Measurements from ENCODE around the gene WNT2B. TPM values are rescaled to one million over a fixed set of nuclear protein-coding genes. Genes with fewer than 3 reads are reported as not detected.

The WNT2B gene
- polyA plus RNA-seq, 1 donor (not counting 4 experiments of a cell fraction or from before 2014, with no cell fraction given), result 0.51 TPM

GRCh38 chr1:112504001-112504660, 4.6 kb upstream of the WNT2B start:
- Histone ChIP-seq H3K9ac (ENCODE audit: control insufficient read depth, extremely low read depth, insufficient read depth, low read length) (no peak overlapping the region), H3K79me2 (ENCODE audit: control insufficient read depth, insufficient read depth, low read length) (no peaks in the 10 kb centered on the region), H3K4me3 (ENCODE audit: control insufficient read depth in 2 of 3, extremely low read depth in 1 of 3, insufficient read depth in 2 of 3, low read depth in 1 of 3, low read length in 3 of 3) (no peak overlapping the region), H3K9me1 (ENCODE audit: control insufficient read depth, extremely low read depth, insufficient read depth, low read length) (no peaks in the 10 kb centered on the region), H3K9me3 (ENCODE audit: control insufficient read depth, low read depth, low read length) (no peaks in the 10 kb centered on the region), H2AFZ (ENCODE audit: control insufficient read depth, low read length) (no peak overlapping the region), H3K27ac (ENCODE audit: control insufficient read depth, insufficient read depth, low read length) (no peak overlapping the region), H3K27me3 (ENCODE audit: control insufficient read depth, extremely low read depth, insufficient read depth, low read length) (peaks cover 34% of the 10 kb centered on the region), H3K36me3 (ENCODE audit: control insufficient read depth in 2 of 2, extremely low read depth in 1 of 2, insufficient read depth in 2 of 2, low read length in 2 of 2) (no peaks in the 10 kb centered on the region), H3K4me2 (ENCODE audit: control insufficient read depth, extremely low read depth, insufficient read depth, low read depth, low read length) (no peak overlapping the region), H3K4me1 (ENCODE audit: control insufficient read depth, extremely low read depth, insufficient read depth, low read length) (peaks cover 16% of the 10 kb centered on the region), H4K20me1 (ENCODE audit: control insufficient read depth, extremely low read depth, insufficient read depth, low read length) (no peaks in the 10 kb centered on the region)
- TF ChIP-seq CTCF (optimal IDR thresholded peaks at IDR 0.05 in 1 of 3, IDR thresholded peaks at IDR 0.05 in 1 of 3, conservative IDR thresholded peaks at IDR 0.05 in 1 of 3; ENCODE audit: extremely low read depth in 1 of 3, insufficient read depth in 2 of 3, low read length in 3 of 3), result no peak
- no peak for TF ChIP-seq EZH2 (IDR thresholded peaks at IDR 0.05; ENCODE audit: low read length)
- dilution Hi-C loops (cut with MboI; ENCODE audit: extremely low pct_ligation_motif_present, low sequenced_read_pairs), result no loop called here
- no peak for DNase-seq (ENCODE audit: low read depth, low spot score)
- no peak for FAIRE-seq

DNA sequence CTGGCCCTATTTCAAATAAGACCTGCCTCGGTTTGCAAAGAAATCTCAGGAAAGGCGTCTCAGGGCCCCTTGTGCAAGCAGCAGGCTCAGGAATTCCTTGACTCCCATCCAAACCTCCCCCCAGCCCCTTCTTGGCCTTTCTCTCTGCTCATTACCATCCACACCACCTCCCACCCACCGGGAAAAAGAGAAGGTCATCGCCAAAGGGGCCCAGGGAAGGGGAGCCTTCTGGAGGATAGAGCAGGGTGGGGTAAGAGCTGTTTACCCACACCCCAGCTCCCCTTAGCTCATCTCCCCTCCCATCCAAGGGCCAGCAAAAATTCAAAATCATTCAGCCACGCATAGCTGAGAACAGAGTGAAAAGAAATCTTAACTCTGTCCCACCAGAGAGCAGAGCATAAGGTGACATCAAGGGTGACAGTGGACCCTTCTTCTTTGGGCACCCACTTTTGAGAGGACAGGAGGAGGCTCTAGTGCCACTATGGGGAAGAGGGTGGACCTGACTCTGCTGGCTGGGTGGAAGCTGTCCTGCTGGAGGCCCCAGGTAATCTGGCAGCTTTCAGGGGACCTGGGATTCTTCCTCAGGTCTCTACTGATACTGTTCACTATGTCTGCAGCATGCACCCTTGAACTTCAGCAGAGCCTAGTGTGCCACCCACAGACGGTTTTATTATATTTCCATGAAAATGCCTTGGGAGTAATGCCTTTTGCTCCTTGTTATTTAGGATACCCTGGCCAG, 3.9 kb upstream of the WNT2B start:
- Histone ChIP-seq H3K27me3 (ENCODE audit: control insufficient read depth, extremely low read depth, insufficient read depth, low read length) (peaks cover 41% of the 10 kb centered on the region), H3K9me3 (ENCODE audit: control insufficient read depth, low read depth, low read length) (no peaks in the 10 kb centered on the region), H3K4me2 (ENCODE audit: control insufficient read depth, extremely low read depth, insufficient read depth, low read depth, low read length) (no peak overlapping the region), H2AFZ (ENCODE audit: control insufficient read depth, low read length) (no peak overlapping the region), H3K27ac (ENCODE audit: control insufficient read depth, insufficient read depth, low read length) (no peak overlapping the region), H3K9me1 (ENCODE audit: control insufficient read depth, extremely low read depth, insufficient read depth, low read length) (no peaks in the 10 kb centered on the region), H3K4me3 (ENCODE audit: control insufficient read depth in 2 of 3, extremely low read depth in 1 of 3, insufficient read depth in 2 of 3, low read depth in 1 of 3, low read length in 3 of 3) (no peak overlapping the region), H4K20me1 (ENCODE audit: control insufficient read depth, extremely low read depth, insufficient read depth, low read length) (no peaks in the 10 kb centered on the region), H3K9ac (ENCODE audit: control insufficient read depth, extremely low read depth, insufficient read depth, low read length) (no peak overlapping the region), H3K36me3 (ENCODE audit: control insufficient read depth in 2 of 2, extremely low read depth in 1 of 2, insufficient read depth in 2 of 2, low read length in 2 of 2) (no peaks in the 10 kb centered on the region), H3K4me1 (ENCODE audit: control insufficient read depth, extremely low read depth, insufficient read depth, low read length) (peaks cover 16% of the 10 kb centered on the region), H3K79me2 (ENCODE audit: control insufficient read depth, insufficient read depth, low read length) (no peaks in the 10 kb centered on the region)
- DNase-seq (ENCODE audit: low read depth, low spot score) (no peak), FAIRE-seq (no peak)
- TF ChIP-seq EZH2 (IDR thresholded peaks at IDR 0.05; ENCODE audit: low read length) (no peak), CTCF (optimal IDR thresholded peaks at IDR 0.05 in 1 of 3, IDR thresholded peaks at IDR 0.05 in 1 of 3, conservative IDR thresholded peaks at IDR 0.05 in 1 of 3; ENCODE audit: extremely low read depth in 1 of 3, insufficient read depth in 2 of 3, low read length in 3 of 3) (no peak)
- dilution Hi-C loops (cut with MboI; ENCODE audit: extremely low pct_ligation_motif_present, low sequenced_read_pairs), result no loop called here

All from keratinocyte (primary cell).